Cardiac muscle cell (in vitro differentiated cells and primary cell): ENCODE data around the gene DLG2. TPM values are rescaled to one million over a fixed set of nuclear protein-coding genes. Genes with fewer than 3 reads are reported as not detected.

Source experiments
- DNase-seq, 2 donors: peaks; one replicate each; pipeline versions ENCODE4 v3.0.0 to v3.0.0-alpha.2; 2010 to 2017; ENCODE audit warnings: low read depth in 1 of 2, low spot score in 1 of 2
- H3K27ac ChIP-seq: fragments of 200-600 bp; sonication (generic); 2 replicates; pipeline ENCODE4 v1.5.1; 2016
- H3K27me3 ChIP-seq: fragments of 200-600 bp; sonication (generic); 2 replicates; pipeline ENCODE4 v1.6.0; 2016; ENCODE audit warnings: control low read depth
- H3K36me3 ChIP-seq: fragments of 200-600 bp; sonication (generic); 2 replicates; pipeline ENCODE4 v1.5.1; 2016; ENCODE audit warnings: control low read depth
- H3K4me1 ChIP-seq: fragments of 200-600 bp; sonication (generic); 2 replicates; pipeline ENCODE4 v1.8.1; 2017; ENCODE audit warnings: low read depth, mild to moderate bottlenecking, mixed run types
- H3K4me3 ChIP-seq: fragments of 200-600 bp; sonication (generic); 2 replicates; pipeline ENCODE4 v1.5.1; 2016; ENCODE audit warnings: mild to moderate bottlenecking
- H3K9me3 ChIP-seq: fragments of 200-600 bp; sonication (generic); 2 replicates; pipeline ENCODE4 v1.5.1; 2017; ENCODE audit warnings: low read depth, mild to moderate bottlenecking, control low read depth
- polyA plus RNA-seq: library from polyadenylated mRNA; unstranded; fragments of >200 nt; fragmentation: Nextera tagmentation; extraction: Ambion mirVana; gene quantifications from 2 replicates; pipeline ENCODE4 v1.2.1, GENCODE V29; 2016
- total RNA-seq: library from RNA; depleted of rRNA; stranded (reverse); fragments of >200 nt; gene quantifications from 2 replicates; pipeline ENCODE4 v1.2.3, GENCODE V29; 2016
- TF ChIP-seq, protein P1 (sequence below): IDR thresholded peaks from 2 replicates; pipeline ENCODE4 v1.5.1; 2012; ENCODE audit warnings: low read depth, mild to moderate bottlenecking, low read length

Gene DLG2
- total and polyA plus RNA-seq, 2 experiments from 2014 or later, result 3.5 to 15.9 TPM

DNA sequence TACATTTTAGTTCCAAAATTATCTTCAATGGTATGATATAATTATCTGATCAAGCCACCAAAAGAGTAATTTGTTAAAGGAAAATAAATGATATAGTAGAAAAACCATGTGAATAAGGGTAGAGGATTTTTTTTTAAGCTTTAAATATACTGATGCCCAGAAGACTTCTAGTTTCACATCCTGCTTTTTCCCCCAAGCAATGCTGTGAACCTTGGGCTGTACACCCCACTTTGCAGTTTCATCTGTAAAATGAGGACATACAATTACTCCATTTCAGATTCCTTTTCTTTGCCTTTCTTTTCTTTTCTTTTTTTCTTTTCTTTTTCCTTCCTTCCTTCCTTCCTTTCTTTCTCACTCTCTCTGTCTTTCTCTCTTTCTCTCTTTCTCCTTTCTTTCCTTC lies 1125.4 kb downstream of the DLG2 start:
- Histone ChIP-seq H3K27ac (no peak overlapping the region), H3K36me3 (no peaks in the 10 kb centered on the region), H3K9me3 (no peaks in the 10 kb centered on the region), H3K27me3 (no peaks in the 10 kb centered on the region), H3K4me1 (no peaks in the 10 kb centered on the region), H3K4me3 (no peak overlapping the region)
- TF ChIP-seq, protein P1, sequence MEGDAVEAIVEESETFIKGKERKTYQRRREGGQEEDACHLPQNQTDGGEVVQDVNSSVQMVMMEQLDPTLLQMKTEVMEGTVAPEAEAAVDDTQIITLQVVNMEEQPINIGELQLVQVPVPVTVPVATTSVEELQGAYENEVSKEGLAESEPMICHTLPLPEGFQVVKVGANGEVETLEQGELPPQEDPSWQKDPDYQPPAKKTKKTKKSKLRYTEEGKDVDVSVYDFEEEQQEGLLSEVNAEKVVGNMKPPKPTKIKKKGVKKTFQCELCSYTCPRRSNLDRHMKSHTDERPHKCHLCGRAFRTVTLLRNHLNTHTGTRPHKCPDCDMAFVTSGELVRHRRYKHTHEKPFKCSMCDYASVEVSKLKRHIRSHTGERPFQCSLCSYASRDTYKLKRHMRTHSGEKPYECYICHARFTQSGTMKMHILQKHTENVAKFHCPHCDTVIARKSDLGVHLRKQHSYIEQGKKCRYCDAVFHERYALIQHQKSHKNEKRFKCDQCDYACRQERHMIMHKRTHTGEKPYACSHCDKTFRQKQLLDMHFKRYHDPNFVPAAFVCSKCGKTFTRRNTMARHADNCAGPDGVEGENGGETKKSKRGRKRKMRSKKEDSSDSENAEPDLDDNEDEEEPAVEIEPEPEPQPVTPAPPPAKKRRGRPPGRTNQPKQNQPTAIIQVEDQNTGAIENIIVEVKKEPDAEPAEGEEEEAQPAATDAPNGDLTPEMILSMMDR, result no peak
- DNase-seq, result no peak

DNA sequence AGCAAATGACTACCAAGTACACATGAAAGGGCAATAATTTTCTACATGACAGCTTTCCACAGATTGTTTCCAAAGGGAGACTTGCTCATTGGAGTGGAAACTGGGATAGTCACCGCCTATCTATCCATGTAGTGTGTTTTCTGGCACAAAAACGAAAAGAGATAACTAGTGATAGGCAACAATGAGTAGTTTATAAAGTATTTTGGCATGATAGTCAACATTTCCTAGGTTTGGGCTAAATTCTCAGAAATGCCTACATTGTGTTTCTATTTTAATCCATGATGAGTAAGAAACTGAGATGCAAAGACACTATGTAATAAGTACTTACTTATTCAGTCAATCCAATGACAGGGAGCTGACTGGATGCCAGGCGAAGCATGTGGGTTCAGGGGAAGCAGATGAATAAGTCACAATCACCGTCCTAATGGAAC lies 1129.1 kb downstream of the DLG2 start:
- Histone ChIP-seq H3K4me3 (no peak overlapping the region), H3K4me1 (no peaks in the 10 kb centered on the region), H3K9me3 (no peaks in the 10 kb centered on the region), H3K36me3 (no peaks in the 10 kb centered on the region), H3K27me3 (no peaks in the 10 kb centered on the region), H3K27ac (no peak overlapping the region)
- TF ChIP-seq, protein P1, result no peak
- DNase-seq, result peak in 1 of 2 donors; percentile 89

DNA sequence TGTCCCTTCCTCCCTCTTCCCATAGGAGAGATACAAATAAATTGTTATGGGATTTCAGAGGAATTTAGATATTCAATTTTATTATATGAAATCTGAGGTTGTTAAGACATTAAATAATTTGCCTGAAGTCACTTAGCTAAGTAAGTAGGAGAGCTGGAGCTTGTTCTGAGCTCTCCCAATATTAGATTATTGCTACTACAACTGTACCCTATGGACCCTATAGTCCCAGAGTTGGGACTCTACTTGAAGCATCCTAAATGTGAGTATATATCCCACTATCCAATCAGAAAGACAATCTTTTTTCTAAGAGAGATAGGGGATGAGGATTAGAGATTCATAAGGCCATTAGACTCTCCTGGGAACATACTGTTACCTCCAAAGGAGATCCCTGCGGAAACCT lies 1130.0 kb downstream of the DLG2 start:
- Histone ChIP-seq H3K4me3 (no peak overlapping the region), H3K4me1 (no peaks in the 10 kb centered on the region), H3K27me3 (no peaks in the 10 kb centered on the region), H3K9me3 (no peaks in the 10 kb centered on the region), H3K36me3 (no peaks in the 10 kb centered on the region), H3K27ac (no peak overlapping the region)
- TF ChIP-seq, protein P1, result no peak
- DNase-seq, result no peak

DNA sequence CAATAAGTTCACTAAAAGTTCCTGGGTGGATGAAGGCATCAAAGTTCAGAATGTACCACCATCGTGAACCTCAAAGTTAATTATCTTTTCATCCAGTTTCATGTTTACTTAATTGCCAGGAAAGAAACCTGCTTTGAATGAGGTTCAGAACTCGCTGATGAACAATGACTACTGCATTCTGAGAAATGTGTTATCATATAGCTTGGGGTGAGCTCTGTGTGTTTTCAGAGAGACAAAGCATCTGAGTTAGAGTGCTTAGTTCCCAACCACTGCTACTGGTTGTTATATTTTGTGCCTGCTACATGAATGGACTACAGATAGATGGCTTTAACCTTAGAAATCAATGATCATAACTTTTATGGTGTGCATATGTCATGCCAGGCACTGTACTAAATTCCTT lies 1131.0 kb downstream of the DLG2 start:
- no peak overlapping the region for H3K27ac ChIP-seq
- TF ChIP-seq, protein P1, result no peak
- H3K9me3 ChIP-seq, result no peaks in the 10 kb centered on the region
- H3K36me3 ChIP-seq, result no peaks in the 10 kb centered on the region
- H3K27me3 ChIP-seq, result no peaks in the 10 kb centered on the region
- DNase-seq, result no peak
- no peak overlapping the region for H3K4me3 ChIP-seq
- no peaks in the 10 kb centered on the region for H3K4me1 ChIP-seq

DNA sequence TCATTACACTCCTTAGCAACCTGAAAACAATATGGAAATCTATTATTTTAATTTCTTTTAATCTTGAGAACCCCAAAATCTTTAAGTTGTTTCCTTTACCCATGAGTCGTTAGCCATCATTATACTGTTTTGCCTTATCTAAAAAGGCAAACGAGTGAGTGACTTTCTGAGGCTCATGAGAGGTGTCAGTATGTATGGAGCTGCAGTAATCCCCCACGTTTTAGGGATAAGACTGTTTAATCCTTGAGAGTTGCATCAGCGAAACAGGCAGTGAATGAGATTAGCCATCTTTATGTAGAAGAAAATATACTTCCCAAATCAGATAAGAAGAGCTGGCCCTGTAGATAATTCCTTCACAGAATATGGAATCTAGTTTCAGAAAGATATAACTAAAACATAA lies 1147.0 kb downstream of the DLG2 start:
- H3K4me1 ChIP-seq, result no peaks in the 10 kb centered on the region
- no peaks in the 10 kb centered on the region for H3K9me3 ChIP-seq
- H3K27ac ChIP-seq, result no peak overlapping the region
- DNase-seq, result no peak
- no peaks in the 10 kb centered on the region for H3K36me3 ChIP-seq
- TF ChIP-seq, protein P1, result no peak
- H3K27me3 ChIP-seq, result no peaks in the 10 kb centered on the region
- H3K4me3 ChIP-seq, result no peak overlapping the region

DNA sequence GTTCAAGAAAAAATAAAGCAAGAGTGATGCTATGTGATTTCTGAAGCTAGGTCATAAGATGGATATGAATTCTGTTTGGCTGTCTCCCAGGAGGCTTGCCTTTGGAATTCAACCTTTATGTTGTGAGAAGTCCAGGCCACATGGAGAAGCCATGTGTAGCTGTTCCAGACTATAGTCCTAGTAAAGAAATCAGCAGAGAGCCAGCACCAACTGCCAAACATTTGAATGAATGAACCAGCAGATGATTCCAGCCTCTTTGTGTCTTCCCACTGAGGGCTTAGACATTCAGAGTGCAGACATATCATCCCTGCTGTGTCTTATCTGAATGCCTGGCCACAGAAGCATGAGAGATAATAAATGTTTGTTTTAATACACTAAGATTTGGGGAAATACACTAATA lies 1150.6 kb downstream of the DLG2 start:
- no peaks in the 10 kb centered on the region for H3K27me3 ChIP-seq
- no peak overlapping the region for H3K27ac ChIP-seq
- DNase-seq, result peak in 1 of 2 donors; percentile 53
- no peaks in the 10 kb centered on the region for H3K4me1 ChIP-seq
- no peak overlapping the region for H3K4me3 ChIP-seq
- TF ChIP-seq, protein P1, result no peak
- no peaks in the 10 kb centered on the region for H3K9me3 ChIP-seq
- H3K36me3 ChIP-seq, result no peaks in the 10 kb centered on the region
